Measurements from ENCODE around the gene CDHR5.

DNA sequence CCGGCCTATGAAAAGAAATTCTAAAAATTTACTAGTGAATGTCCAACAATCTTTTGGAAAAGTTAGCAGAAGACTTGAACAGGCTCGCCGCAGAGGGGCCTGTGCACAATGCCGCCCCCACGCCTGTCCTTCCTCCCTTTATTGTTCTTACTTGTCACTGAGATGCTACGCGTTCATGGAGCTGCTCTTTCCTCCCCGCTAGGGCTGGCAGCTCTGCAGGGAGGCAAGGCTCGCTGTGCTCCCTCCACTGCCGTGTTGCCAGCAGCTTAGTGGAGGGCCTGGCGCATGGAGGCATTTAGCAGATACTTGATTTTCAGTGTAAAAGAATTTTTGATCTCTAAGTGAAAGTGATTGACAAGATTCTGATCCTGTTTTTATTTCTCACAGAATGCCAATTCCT lies 33.8 kb downstream of the CDHR5 start:
- TF ChIP-seq, protein P1, sequence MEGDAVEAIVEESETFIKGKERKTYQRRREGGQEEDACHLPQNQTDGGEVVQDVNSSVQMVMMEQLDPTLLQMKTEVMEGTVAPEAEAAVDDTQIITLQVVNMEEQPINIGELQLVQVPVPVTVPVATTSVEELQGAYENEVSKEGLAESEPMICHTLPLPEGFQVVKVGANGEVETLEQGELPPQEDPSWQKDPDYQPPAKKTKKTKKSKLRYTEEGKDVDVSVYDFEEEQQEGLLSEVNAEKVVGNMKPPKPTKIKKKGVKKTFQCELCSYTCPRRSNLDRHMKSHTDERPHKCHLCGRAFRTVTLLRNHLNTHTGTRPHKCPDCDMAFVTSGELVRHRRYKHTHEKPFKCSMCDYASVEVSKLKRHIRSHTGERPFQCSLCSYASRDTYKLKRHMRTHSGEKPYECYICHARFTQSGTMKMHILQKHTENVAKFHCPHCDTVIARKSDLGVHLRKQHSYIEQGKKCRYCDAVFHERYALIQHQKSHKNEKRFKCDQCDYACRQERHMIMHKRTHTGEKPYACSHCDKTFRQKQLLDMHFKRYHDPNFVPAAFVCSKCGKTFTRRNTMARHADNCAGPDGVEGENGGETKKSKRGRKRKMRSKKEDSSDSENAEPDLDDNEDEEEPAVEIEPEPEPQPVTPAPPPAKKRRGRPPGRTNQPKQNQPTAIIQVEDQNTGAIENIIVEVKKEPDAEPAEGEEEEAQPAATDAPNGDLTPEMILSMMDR (IDR thresholded peaks at IDR 0.05), result no peak
- no peak for TF ChIP-seq POLR2A (IDR thresholded peaks at IDR 0.05)
